HG02884 (cell line): ENCODE results near the gene BPIFB3.
"Not testable (repeated sequence)": the region's sequence is repeated elsewhere in the genome, so short reads cannot be mapped to it uniquely, and the experiment has no call there.

Experiments used
- ATAC-seq: cut with Tn5 transposase; IDR thresholded peaks from one replicate; pipeline ENCODE4 v1.9.1; 2021; ENCODE audit warnings: mild to moderate bottlenecking, moderate library complexity; ENCODE audit not compliant: unreplicated experiment

The BPIFB3 gene

GRCh38 chr20:33112547-33113386 lies 59.1 kb downstream of the BPIFB3 start:
- no peak for ATAC-seq

GRCh38 chr20:33113387-33113908 lies 59.7 kb downstream of the BPIFB3 start:
- no peak for ATAC-seq

GRCh38 chr20:33115501-33115900 lies 61.8 kb downstream of the BPIFB3 start:
- not testable (repeated sequence) for ATAC-seq

- ATAC-seq = no peak
These were observed 66.3 kb downstream of the BPIFB3 start for GRCh38 chr20:33119725-33120720.

- no peak for ATAC-seq
These were observed 67.2 kb downstream of the BPIFB3 start for GRCh38 chr20:33120934-33121333.

GRCh38 chr20:33122297-33122696 lies 68.6 kb downstream of the BPIFB3 start:
- not testable (repeated sequence) for ATAC-seq
